Naive thymus-derived CD4-positive, alpha-beta T cell (primary cell): ENCODE results near the gene SRPK2. TPM values are rescaled to one million over a fixed set of nuclear protein-coding genes. Genes with fewer than 3 reads are reported as not detected.
"Not testable (repeated sequence)": the region's sequence is repeated elsewhere in the genome, so short reads cannot be mapped to it uniquely, and the experiment has no call there.

Source experiments
- ATAC-seq: fragments of 150-1000 bp; cut with Tn5 transposase; 2 replicates; pipeline ENCODE4 v1.10.0; 2021; ENCODE audit warnings: mild to moderate bottlenecking, moderate library complexity
- CTCF ChIA-PET: fragments of 350-600 bp; sonication (Branson Sonifier 250); formaldehyde crosslinking; loops from one replicate; lab custom pipeline; 2021; ENCODE audit warnings: antibody characterized with exemption; lab: Charles Lee
- POLR2A ChIA-PET: fragments of 350-600 bp; sonication (Branson Sonifier 250); formaldehyde crosslinking; loops from one replicate; lab custom pipeline; 2021; ENCODE audit warnings: antibody characterized with exemption, inconsistent platforms; lab: Charles Lee
- DNase-seq, 9 donors: peaks; one replicate each; pipeline versions ENCODE4 v3.0.0 to v3.0.0-alpha.2; 2020 to 2022; ENCODE audit warnings: mixed read lengths in 1 of 9
- H3K27ac ChIP-seq: one replicate; pipeline ENCODE4 v1.7.0; 2013; ENCODE audit warnings: mild to moderate bottlenecking, low read depth, low read length, moderate library complexity
- H3K27me3 ChIP-seq, 2 donors: one replicate each; pipeline ENCODE4 v1.7.0; 2013; ENCODE audit warnings: low read length in 2 of 2, mild to moderate bottlenecking in 2 of 2, moderate library complexity in 2 of 2; ENCODE audit not compliant: control insufficient read depth in 2 of 2, insufficient read depth in 2 of 2
- H3K36me3 ChIP-seq, 3 experiments: 1 replicate in 2 of 3; 2 replicates in 1 of 3; pipeline ENCODE4 v1.7.0; 2013; ENCODE audit warnings: low read length in 3 of 3, mild to moderate bottlenecking in 3 of 3, moderate library complexity in 1 of 3; ENCODE audit not compliant: insufficient read depth in 3 of 3, control insufficient read depth in 2 of 3
- H3K4me1 ChIP-seq, 2 donors: one replicate each; pipeline ENCODE4 v1.7.0; 2013; ENCODE audit warnings: low read length in 2 of 2, mild to moderate bottlenecking in 2 of 2, moderate library complexity in 1 of 2; ENCODE audit not compliant: control insufficient read depth in 2 of 2, insufficient read depth in 2 of 2
- H3K4me3 ChIP-seq: 2 replicates; pipeline ENCODE4 v1.7.0; 2013; ENCODE audit warnings: mild to moderate bottlenecking, low read length
- H3K9me3 ChIP-seq, 3 experiments: 1 replicate in 2 of 3; 2 replicates in 1 of 3; pipeline ENCODE4 v1.7.0; 2013; ENCODE audit warnings: low read length in 3 of 3; ENCODE audit not compliant: control insufficient read depth in 2 of 3
- H3K27ac Mint-ChIP-seq, 9 donors: one replicate each; pipeline ENCODE4 v1.8.0; 2020 to 2022; ENCODE audit warnings: mixed read lengths in 9 of 9, mild to moderate bottlenecking in 8 of 9, moderate library complexity in 5 of 9, inconsistent platforms in 2 of 9
- H3K27me3 Mint-ChIP-seq, 5 donors: one replicate each; pipeline ENCODE4 v1.8.0; 2021 to 2022; ENCODE audit warnings: mixed read lengths in 5 of 5, mild to moderate bottlenecking in 1 of 5
- H3K36me3 Mint-ChIP-seq, 5 donors: one replicate each; pipeline ENCODE4 v1.8.0; 2020 to 2022; ENCODE audit warnings: mixed read lengths in 5 of 5, mild to moderate bottlenecking in 3 of 5, inconsistent platforms in 1 of 5
- H3K4me1 Mint-ChIP-seq, 7 donors: one replicate each; pipeline ENCODE4 v1.8.0; 2020 to 2022; ENCODE audit warnings: mixed read lengths in 7 of 7, mild to moderate bottlenecking in 3 of 7, inconsistent platforms in 1 of 7
- H3K4me3 Mint-ChIP-seq, 10 donors: one replicate each; pipeline ENCODE4 v1.8.0; 2020 to 2022; ENCODE audit warnings: mild to moderate bottlenecking in 10 of 10, mixed read lengths in 10 of 10, moderate library complexity in 6 of 10, inconsistent platforms in 2 of 10
- H3K9me3 Mint-ChIP-seq, 11 donors: one replicate each; pipeline ENCODE4 v1.8.0; 2020 to 2022; ENCODE audit warnings: mixed read lengths in 11 of 11, mild to moderate bottlenecking in 4 of 11, inconsistent platforms in 1 of 11, moderate library complexity in 1 of 11
- intact Hi-C, 2 donors: fragments of 100-400 bp; cut with micrococcal nuclease; formaldehyde crosslinking; loops; one replicate each; pipeline ENCODE4 v1.15.1; 2023
- polyA plus RNA-seq, 2 donors: library from polyadenylated mRNA; unstranded; fragments of 300-500 nt; fragmentation: Illumina TruSeq; gene quantifications; one replicate each; pipeline ENCODE4 v1.2.3, GENCODE V29; 2021
- total RNA-seq, 6 experiments: library from RNA in 5 of 6; stranded (reverse) in 5 of 6; gene quantifications; 1 replicate in 5 of 6; 2 replicates in 1 of 6; pipeline ENCODE4 v1.2.3 and lab custom pipeline; 2021 to 2026

Gene SRPK2
- total and polyA plus RNA-seq, 7 experiments from 2014 or later: 40.2 to 56.7 (median 46.8) TPM

GRCh38 chr7:105339404-105340323 is 49.1 kb downstream of the SRPK2 start:
- H3K27ac Mint-ChIP-seq: peak overlapping the region in 6 of 9 donors; percentile 39 to 73 (median 52)
- no peaks in the 10 kb centered on the region for H3K27me3 ChIP-seq
- no peaks in the 10 kb centered on the region for H3K9me3 ChIP-seq
- no peaks in the 10 kb centered on the region for H3K36me3 ChIP-seq
- no peak overlapping the region for H3K4me3 Mint-ChIP-seq
- H3K27me3 Mint-ChIP-seq: no peaks in the 10 kb centered on the region
- H3K9me3 Mint-ChIP-seq: no peaks in the 10 kb centered on the region
- POLR2A ChIA-PET: no interaction called here
- CTCF ChIA-PET: interaction anchor here (0.9 kb wide), 1 partner anchor 12 kb away, joined by 5 read pairs; no protein-coding TSS in a partner anchor
- DNase-seq: no peak
- no peak overlapping the region for H3K4me3 ChIP-seq
- intact Hi-C loops: loop anchor here (5.0 to 10.0 kb wide), 7 partner anchors 45 to 357 kb away; partner anchors contain the start of gene SRPK2 (in 1 of the 2)
- ATAC-seq: no peak
- H3K4me1 Mint-ChIP-seq: peaks cover 12 to 56% (median 41%) of the 10 kb centered on the region in 7 donors
- no peaks in the 10 kb centered on the region for H3K36me3 Mint-ChIP-seq
- H3K27ac ChIP-seq: no peak overlapping the region
- H3K4me1 ChIP-seq: peaks cover 0 to 19% of the 10 kb centered on the region in 2 donors

GRCh38 chr7:105337529-105337928 is 51.2 kb downstream of the SRPK2 start:
- H3K4me1 Mint-ChIP-seq: peaks cover 7 to 35% (median 23%) of the 10 kb centered on the region in 7 donors
- no peaks in the 10 kb centered on the region for H3K36me3 Mint-ChIP-seq
- H3K4me3 Mint-ChIP-seq: no peak overlapping the region
- no peaks in the 10 kb centered on the region for H3K9me3 Mint-ChIP-seq
- DNase-seq (no peak), ATAC-seq (no peak)
- Histone ChIP-seq H3K4me3 (no peak overlapping the region), H3K4me1 (peaks cover 0 to 6% of the 10 kb centered on the region in 2 donors), H3K9me3 (no peaks in the 10 kb centered on the region), H3K36me3 (no peaks in the 10 kb centered on the region), H3K27ac (no peak overlapping the region), H3K27me3 (no peaks in the 10 kb centered on the region)
- intact Hi-C loops: loop anchor here (2.0 to 10.0 kb wide), 11 partner anchors 15 to 455 kb away; partner anchors contain the start of gene SRPK2 (in 1 of the 2)
- POLR2A ChIA-PET: interaction anchor here (0.7 kb wide), 1 partner anchor 16 kb away, joined by 3 read pairs; no protein-coding TSS in a partner anchor
- no peaks in the 10 kb centered on the region for H3K27me3 Mint-ChIP-seq
- CTCF ChIA-PET: interaction anchor here (0.6 to 1.5 kb wide), 2 partner anchors 47 to 252 kb away, joined by 3 to 4 read pairs; no protein-coding TSS in a partner anchor
- peak overlapping the region in 5 of 9 donors; percentile 48 to 82 (median 76) for H3K27ac Mint-ChIP-seq

GRCh38 chr7:105336009-105336408 is 52.7 kb downstream of the SRPK2 start:
- POLR2A ChIA-PET: no interaction called here
- Mint-ChIP-seq H3K9me3 (no peaks in the 10 kb centered on the region), H3K36me3 (no peaks in the 10 kb centered on the region), H3K27me3 (no peaks in the 10 kb centered on the region), H3K4me3 (no peak overlapping the region), H3K4me1 (peaks cover 10 to 45% (median 30%) of the 10 kb centered on the region in 7 donors), H3K27ac (no peak overlapping the region)
- Histone ChIP-seq H3K9me3 (no peaks in the 10 kb centered on the region), H3K4me3 (no peak overlapping the region), H3K36me3 (no peaks in the 10 kb centered on the region), H3K4me1 (peaks cover 0 to 6% of the 10 kb centered on the region in 2 donors), H3K27me3 (no peaks in the 10 kb centered on the region), H3K27ac (no peak overlapping the region)
- DNase-seq: peak in 3 of 9 donors; percentile 17 to 31 (median 17)
- CTCF ChIA-PET: interaction anchor here (0.5 to 1.2 kb wide), 4 partner anchors 10 to 698 kb away, joined by 3 to 4 read pairs (median 4); no protein-coding TSS in a partner anchor
- no peak for ATAC-seq
- intact Hi-C loops: loop anchor here (1.0 to 10.0 kb wide), 16 partner anchors 17 to 453 kb away; partner anchors contain the start of gene SRPK2 (in 1 of the 2)

DNA sequence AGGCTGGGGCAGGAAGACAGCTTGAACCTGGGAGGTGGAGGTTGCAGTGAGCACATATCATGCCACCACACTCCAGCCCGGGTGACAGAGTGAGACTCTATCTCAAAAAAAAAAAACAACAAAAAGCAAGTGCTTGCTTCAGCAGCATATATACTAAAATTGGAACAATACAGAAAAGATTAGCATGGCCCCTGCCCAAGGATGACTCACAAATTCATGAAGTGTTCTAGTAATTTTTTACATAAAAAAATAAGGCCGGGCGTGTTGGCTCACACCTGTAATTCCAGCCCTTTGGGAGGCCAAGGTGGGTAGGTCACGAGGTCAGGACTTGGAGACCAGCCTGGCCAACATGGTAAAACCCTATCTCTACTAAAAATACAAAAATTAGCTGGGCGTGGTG is 56.1 kb downstream of the SRPK2 start:
- H3K27me3 Mint-ChIP-seq, H3K4me3 Mint-ChIP-seq, H3K36me3 Mint-ChIP-seq, POLR2A ChIA-PET, H3K27me3 ChIP-seq, ATAC-seq, H3K9me3 Mint-ChIP-seq, H3K36me3 ChIP-seq, H3K4me1 ChIP-seq, DNase-seq, H3K4me3 ChIP-seq, H3K9me3 ChIP-seq, H3K27ac ChIP-seq: not testable (repeated sequence)
- CTCF ChIA-PET: interaction anchor here (3.1 kb wide), 1 partner anchor 350 kb away, joined by 11 read pairs; no protein-coding TSS in a partner anchor
- intact Hi-C loops: loop anchor here (10.0 kb wide), 3 partner anchors 52 to 278 kb away; partner anchors contain the start of gene SRPK2 (in 1 of the 2)
- peaks cover 8 to 27% (median 19%) of the 10 kb centered on the region in 7 donors for H3K4me1 Mint-ChIP-seq
- H3K27ac Mint-ChIP-seq: peak overlapping the region in 2 of 9 donors; percentile 11 to 32

GRCh38 chr7:105330526-105330925 is 58.2 kb downstream of the SRPK2 start:
- Histone ChIP-seq H3K9me3 (no peaks in the 10 kb centered on the region), H3K4me1 (peaks cover 0 to 3% of the 10 kb centered on the region in 2 donors), H3K27ac (no peak overlapping the region), H3K27me3 (no peaks in the 10 kb centered on the region), H3K36me3 (no peaks in the 10 kb centered on the region), H3K4me3 (no peak overlapping the region)
- H3K4me3 Mint-ChIP-seq: no peak overlapping the region
- peaks cover 0 to 9% (median 0%) of the 10 kb centered on the region in 5 donors for H3K36me3 Mint-ChIP-seq
- intact Hi-C loops: loop anchor here (10.0 kb wide), 3 partner anchors 54 to 276 kb away; partner anchors contain the start of gene SRPK2 (in 1 of the 2)
- ATAC-seq (no peak), DNase-seq (no peak)
- CTCF ChIA-PET: interaction anchor here (0.5 kb wide), 1 partner anchor 117 kb away, joined by 3 read pairs; no protein-coding TSS in a partner anchor
- H3K4me1 Mint-ChIP-seq: peaks cover 14 to 45% (median 39%) of the 10 kb centered on the region in 7 donors
- H3K27ac Mint-ChIP-seq: no peak overlapping the region
- H3K27me3 Mint-ChIP-seq: no peaks in the 10 kb centered on the region
- POLR2A ChIA-PET: interaction anchor here (0.6 kb wide), 1 partner anchor 148 kb away, joined by 7 read pairs; no protein-coding TSS in a partner anchor
- no peaks in the 10 kb centered on the region for H3K9me3 Mint-ChIP-seq

GRCh38 chr7:105327201-105327600 is 61.5 kb downstream of the SRPK2 start:
- H3K36me3 Mint-ChIP-seq: peaks cover 0 to 15% (median 5%) of the 10 kb centered on the region in 5 donors
- intact Hi-C loops: no loop called here
- no peaks in the 10 kb centered on the region for H3K27me3 Mint-ChIP-seq
- H3K9me3 Mint-ChIP-seq: no peaks in the 10 kb centered on the region
- no peak overlapping the region for H3K4me3 ChIP-seq
- H3K4me1 Mint-ChIP-seq: peaks cover 21 to 68% (median 58%) of the 10 kb centered on the region in 7 donors
- no peaks in the 10 kb centered on the region for H3K27me3 ChIP-seq
- CTCF ChIA-PET: interaction anchor here (0.7 kb wide), 1 partner anchor 73 kb away, joined by 3 read pairs; no protein-coding TSS in a partner anchor
- peaks cover 0 to 3% of the 10 kb centered on the region in 2 donors for H3K4me1 ChIP-seq
- H3K9me3 ChIP-seq: no peaks in the 10 kb centered on the region
- DNase-seq (no peak), ATAC-seq (no peak)
- H3K4me3 Mint-ChIP-seq: peak overlapping the region in 1 of 10 donors; percentile 8
- H3K27ac Mint-ChIP-seq: peak overlapping the region in 2 of 9 donors; percentile 31 to 51
- H3K27ac ChIP-seq: no peak overlapping the region
- POLR2A ChIA-PET: interaction anchor here (0.6 kb wide), 1 partner anchor 54 kb away, joined by 4 read pairs; no protein-coding TSS in a partner anchor
- H3K36me3 ChIP-seq: no peaks in the 10 kb centered on the region
